Measurements from ENCODE around the gene ZSWIM3. TPM values are rescaled to one million over a fixed set of nuclear protein-coding genes. Genes with fewer than 3 reads are reported as not detected.

ZSWIM3 gene
- total and polyA plus RNA-seq, 4 donors = 0.56 to 4.2 (median 2.3) TPM

DNA sequence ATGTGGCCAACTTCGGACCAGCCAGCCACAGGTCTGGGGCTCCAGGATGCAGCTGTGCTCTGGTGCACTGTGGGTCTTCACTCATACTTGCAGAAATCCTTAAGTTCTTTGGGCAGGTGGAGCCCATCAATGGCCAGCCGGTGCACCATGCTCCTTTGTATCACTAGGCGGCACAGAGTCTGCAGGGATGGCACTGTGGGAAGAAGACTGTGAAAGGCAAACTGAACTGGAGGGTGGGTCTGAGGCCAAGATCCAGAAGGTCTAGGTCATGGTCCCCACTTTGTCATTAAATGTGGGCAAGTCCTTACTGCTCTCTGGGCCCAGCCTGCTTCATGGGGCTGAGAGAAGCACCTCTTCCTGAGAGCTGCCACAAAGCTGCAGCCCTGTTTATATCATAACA, 31.3 kb downstream of the ZSWIM3 start:
- WGBS = 96% methylated on average over 3 of the region's 3 CpGs
- Histone ChIP-seq H3K4me3 (ENCODE audit: low read depth in 1 of 3, low read length in 3 of 3) (no peak overlapping the region), H3K9ac (ENCODE audit: low read depth in 1 of 2, low read length in 2 of 2) (no peak overlapping the region), H3K27ac (ENCODE audit: low read depth in 1 of 2, low read length in 2 of 2) (no peak overlapping the region), H3K9me3 (ENCODE audit: control insufficient read depth in 4 of 4, low read length in 3 of 4) (no peaks in the 10 kb centered on the region), H3K27me3 (ENCODE audit: control insufficient read depth in 4 of 4, insufficient read depth in 4 of 4, low read length in 3 of 4) (no peaks in the 10 kb centered on the region), H3K4me1 (ENCODE audit: control insufficient read depth in 4 of 4, insufficient read depth in 4 of 4, low read length in 3 of 4) (peaks cover 2 to 52% (median 40%) of the 10 kb centered on the region in 4 donors), H3K36me3 (ENCODE audit: control insufficient read depth in 4 of 4, insufficient read depth in 3 of 4, low read depth in 1 of 4, low read length in 3 of 4) (peaks cover 0 to 18% (median 10%) of the 10 kb centered on the region in 4 donors)
- no peak for DNase-seq (ENCODE audit: low spot score)
- TF ChIP-seq, protein P1, sequence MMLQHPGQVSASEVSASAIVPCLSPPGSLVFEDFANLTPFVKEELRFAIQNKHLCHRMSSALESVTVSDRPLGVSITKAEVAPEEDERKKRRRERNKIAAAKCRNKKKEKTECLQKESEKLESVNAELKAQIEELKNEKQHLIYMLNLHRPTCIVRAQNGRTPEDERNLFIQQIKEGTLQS (IDR thresholded peaks at IDR 0.05) = no peak
- no peak for TF ChIP-seq FOXA1 (IDR thresholded peaks at IDR 0.05)
- TF ChIP-seq, protein P2, sequence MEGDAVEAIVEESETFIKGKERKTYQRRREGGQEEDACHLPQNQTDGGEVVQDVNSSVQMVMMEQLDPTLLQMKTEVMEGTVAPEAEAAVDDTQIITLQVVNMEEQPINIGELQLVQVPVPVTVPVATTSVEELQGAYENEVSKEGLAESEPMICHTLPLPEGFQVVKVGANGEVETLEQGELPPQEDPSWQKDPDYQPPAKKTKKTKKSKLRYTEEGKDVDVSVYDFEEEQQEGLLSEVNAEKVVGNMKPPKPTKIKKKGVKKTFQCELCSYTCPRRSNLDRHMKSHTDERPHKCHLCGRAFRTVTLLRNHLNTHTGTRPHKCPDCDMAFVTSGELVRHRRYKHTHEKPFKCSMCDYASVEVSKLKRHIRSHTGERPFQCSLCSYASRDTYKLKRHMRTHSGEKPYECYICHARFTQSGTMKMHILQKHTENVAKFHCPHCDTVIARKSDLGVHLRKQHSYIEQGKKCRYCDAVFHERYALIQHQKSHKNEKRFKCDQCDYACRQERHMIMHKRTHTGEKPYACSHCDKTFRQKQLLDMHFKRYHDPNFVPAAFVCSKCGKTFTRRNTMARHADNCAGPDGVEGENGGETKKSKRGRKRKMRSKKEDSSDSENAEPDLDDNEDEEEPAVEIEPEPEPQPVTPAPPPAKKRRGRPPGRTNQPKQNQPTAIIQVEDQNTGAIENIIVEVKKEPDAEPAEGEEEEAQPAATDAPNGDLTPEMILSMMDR (IDR thresholded peaks at IDR 0.05; ENCODE audit: low read depth, low read length, missing input control) = no peak
- TF ChIP-seq, protein P3, sequence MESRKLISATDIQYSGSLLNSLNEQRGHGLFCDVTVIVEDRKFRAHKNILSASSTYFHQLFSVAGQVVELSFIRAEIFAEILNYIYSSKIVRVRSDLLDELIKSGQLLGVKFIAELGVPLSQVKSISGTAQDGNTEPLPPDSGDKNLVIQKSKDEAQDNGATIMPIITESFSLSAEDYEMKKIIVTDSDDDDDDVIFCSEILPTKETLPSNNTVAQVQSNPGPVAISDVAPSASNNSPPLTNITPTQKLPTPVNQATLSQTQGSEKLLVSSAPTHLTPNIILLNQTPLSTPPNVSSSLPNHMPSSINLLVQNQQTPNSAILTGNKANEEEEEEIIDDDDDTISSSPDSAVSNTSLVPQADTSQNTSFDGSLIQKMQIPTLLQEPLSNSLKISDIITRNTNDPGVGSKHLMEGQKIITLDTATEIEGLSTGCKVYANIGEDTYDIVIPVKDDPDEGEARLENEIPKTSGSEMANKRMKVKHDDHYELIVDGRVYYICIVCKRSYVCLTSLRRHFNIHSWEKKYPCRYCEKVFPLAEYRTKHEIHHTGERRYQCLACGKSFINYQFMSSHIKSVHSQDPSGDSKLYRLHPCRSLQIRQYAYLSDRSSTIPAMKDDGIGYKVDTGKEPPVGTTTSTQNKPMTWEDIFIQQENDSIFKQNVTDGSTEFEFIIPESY (IDR thresholded peaks at IDR 0.05) = no peak
- TF ChIP-seq EGR1 (IDR thresholded peaks at IDR 0.05; ENCODE audit: low read depth in 2 of 2) = no peak
- TF ChIP-seq, protein P4, sequence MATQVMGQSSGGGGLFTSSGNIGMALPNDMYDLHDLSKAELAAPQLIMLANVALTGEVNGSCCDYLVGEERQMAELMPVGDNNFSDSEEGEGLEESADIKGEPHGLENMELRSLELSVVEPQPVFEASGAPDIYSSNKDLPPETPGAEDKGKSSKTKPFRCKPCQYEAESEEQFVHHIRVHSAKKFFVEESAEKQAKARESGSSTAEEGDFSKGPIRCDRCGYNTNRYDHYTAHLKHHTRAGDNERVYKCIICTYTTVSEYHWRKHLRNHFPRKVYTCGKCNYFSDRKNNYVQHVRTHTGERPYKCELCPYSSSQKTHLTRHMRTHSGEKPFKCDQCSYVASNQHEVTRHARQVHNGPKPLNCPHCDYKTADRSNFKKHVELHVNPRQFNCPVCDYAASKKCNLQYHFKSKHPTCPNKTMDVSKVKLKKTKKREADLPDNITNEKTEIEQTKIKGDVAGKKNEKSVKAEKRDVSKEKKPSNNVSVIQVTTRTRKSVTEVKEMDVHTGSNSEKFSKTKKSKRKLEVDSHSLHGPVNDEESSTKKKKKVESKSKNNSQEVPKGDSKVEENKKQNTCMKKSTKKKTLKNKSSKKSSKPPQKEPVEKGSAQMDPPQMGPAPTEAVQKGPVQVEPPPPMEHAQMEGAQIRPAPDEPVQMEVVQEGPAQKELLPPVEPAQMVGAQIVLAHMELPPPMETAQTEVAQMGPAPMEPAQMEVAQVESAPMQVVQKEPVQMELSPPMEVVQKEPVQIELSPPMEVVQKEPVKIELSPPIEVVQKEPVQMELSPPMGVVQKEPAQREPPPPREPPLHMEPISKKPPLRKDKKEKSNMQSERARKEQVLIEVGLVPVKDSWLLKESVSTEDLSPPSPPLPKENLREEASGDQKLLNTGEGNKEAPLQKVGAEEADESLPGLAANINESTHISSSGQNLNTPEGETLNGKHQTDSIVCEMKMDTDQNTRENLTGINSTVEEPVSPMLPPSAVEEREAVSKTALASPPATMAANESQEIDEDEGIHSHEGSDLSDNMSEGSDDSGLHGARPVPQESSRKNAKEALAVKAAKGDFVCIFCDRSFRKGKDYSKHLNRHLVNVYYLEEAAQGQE (IDR thresholded peaks at IDR 0.05) = no peak
- TF ChIP-seq HNF4G (IDR thresholded peaks at IDR 0.05) = no peak
- no peak for TF ChIP-seq FOXA2 (IDR thresholded peaks at IDR 0.05)
- TF ChIP-seq GABPA (IDR thresholded peaks at IDR 0.05 in 1 of 2, conservative IDR thresholded peaks at IDR 0.05 in 1 of 2) = no peak

DNA sequence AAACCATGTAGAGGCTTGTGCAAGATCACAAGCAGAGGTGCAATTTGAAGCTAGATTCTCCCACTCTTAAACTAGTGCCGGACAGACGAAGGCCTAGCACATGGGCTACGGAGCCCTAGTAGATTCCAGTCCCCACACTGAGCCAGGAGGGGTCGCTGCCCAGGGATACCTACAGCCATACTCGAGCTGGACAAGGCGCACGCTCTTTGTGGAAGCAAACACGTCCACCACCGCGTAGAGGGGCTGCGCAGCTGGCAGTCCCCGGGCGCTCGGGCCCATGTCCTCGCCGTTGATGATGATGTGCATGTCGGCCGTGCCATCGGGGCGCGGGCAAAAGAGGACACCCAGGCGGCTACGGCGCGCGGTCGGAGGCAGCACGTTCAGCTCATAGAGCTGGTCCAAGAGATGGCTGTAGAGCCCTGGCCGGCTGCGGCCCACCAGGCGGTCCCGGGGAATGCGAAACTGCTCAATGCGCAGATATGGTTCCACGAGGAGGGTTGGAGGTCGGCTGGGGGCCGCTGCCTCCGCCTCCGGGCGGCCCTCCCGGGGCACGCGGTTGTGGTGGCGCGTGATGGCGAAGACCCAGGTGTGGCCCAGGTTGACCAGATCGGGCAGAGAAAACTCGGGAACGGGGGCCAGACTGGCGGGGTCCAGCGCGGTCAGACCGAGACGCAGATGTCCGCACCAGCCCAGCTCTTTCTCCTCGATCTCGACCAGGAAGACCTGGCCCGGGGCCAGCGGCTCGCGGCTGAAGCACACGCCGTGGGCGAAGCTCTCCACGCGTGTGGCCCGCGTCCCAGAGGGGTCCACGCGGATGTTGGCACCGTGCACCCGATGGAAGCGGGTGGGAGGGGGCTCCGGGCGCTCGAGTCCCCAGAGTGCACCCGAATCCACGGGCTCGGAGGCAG, 32.9 kb downstream of the ZSWIM3 start:
- Histone ChIP-seq H3K36me3 (ENCODE audit: control insufficient read depth in 4 of 4, insufficient read depth in 3 of 4, low read depth in 1 of 4, low read length in 3 of 4) (peaks cover 3 to 29% (median 20%) of the 10 kb centered on the region in 4 donors), H3K27me3 (ENCODE audit: control insufficient read depth in 4 of 4, insufficient read depth in 4 of 4, low read length in 3 of 4) (no peaks in the 10 kb centered on the region), H3K27ac (ENCODE audit: low read depth in 1 of 2, low read length in 2 of 2) (peak overlapping the region; percentile 92 to 95), H3K4me1 (ENCODE audit: control insufficient read depth in 4 of 4, insufficient read depth in 4 of 4, low read length in 3 of 4) (peaks cover 2 to 49% (median 40%) of the 10 kb centered on the region in 4 donors), H3K9me3 (ENCODE audit: control insufficient read depth in 4 of 4, low read length in 3 of 4) (no peaks in the 10 kb centered on the region), H3K9ac (ENCODE audit: low read depth in 1 of 2, low read length in 2 of 2) (peak overlapping the region; percentile 61 to 85), H3K4me3 (ENCODE audit: low read depth in 1 of 3, low read length in 3 of 3) (peak overlapping the region; percentile 69 to 83 (median 77))
- peak; percentile 85 for DNase-seq (ENCODE audit: low spot score)
- WGBS = 1% methylated on average over 79 of the region's 79 CpGs
- peak; percentile 53 for TF ChIP-seq TAF1 (conservative IDR thresholded peaks at IDR 0.05)
- TF ChIP-seq, protein P5, sequence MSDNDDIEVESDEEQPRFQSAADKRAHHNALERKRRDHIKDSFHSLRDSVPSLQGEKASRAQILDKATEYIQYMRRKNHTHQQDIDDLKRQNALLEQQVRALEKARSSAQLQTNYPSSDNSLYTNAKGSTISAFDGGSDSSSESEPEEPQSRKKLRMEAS (IDR thresholded peaks at IDR 0.05) = no peak
- TF ChIP-seq NR2F2 (IDR thresholded peaks at IDR 0.05) = no peak
- TF ChIP-seq SP1 (IDR thresholded peaks at IDR 0.05) = no peak
- peak in 1 of 2 donors; percentile 41 for TF ChIP-seq RXRA (IDR thresholded peaks at IDR 0.05)
- TF ChIP-seq FOXA1 (IDR thresholded peaks at IDR 0.05) = no peak
- TF ChIP-seq, protein P4 (IDR thresholded peaks at IDR 0.05) = peak; percentile 13
- peak; percentile 69 to 83 for TF ChIP-seq RAD21 (IDR thresholded peaks at IDR 0.05)
- TF ChIP-seq YY1 (IDR thresholded peaks at IDR 0.05) = no peak
- no peak for TF ChIP-seq HNF4A (conservative IDR thresholded peaks at IDR 0.05)
- no peak for TF ChIP-seq JUND (IDR thresholded peaks at IDR 0.05)
- no peak for TF ChIP-seq GABPA (IDR thresholded peaks at IDR 0.05 in 1 of 2, conservative IDR thresholded peaks at IDR 0.05 in 1 of 2)

Data from liver (tissue), 9 donors.